ENCODE measurements around the gene POLD1. TPM values are rescaled to one million over a fixed set of nuclear protein-coding genes. Genes with fewer than 3 reads are reported as not detected.

The POLD1 gene
- total RNA-seq, 1 donor from 2014 or later: 54.4 TPM

- peaks cover 11% of the 10 kb centered on the region for H3K4me1 Mint-ChIP-seq (ENCODE audit: unreplicated experiment)
- no peaks in the 10 kb centered on the region for H3K9me3 Mint-ChIP-seq (ENCODE audit: unreplicated experiment)
- H3K4me3 Mint-ChIP-seq (ENCODE audit: unreplicated experiment): no peak overlapping the region
- peaks cover 22% of the 10 kb centered on the region for H3K36me3 Mint-ChIP-seq (ENCODE audit: low read depth, unreplicated experiment)
- peaks cover 14% of the 10 kb centered on the region for H3K27me3 Mint-ChIP-seq (ENCODE audit: unreplicated experiment)
- no peak overlapping the region for H3K27ac Mint-ChIP-seq (ENCODE audit: unreplicated experiment)
- no peak for DNase-seq (ENCODE audit: low spot score)
- no peak for TF ChIP-seq CTCF (IDR thresholded peaks at IDR 0.05; ENCODE audit: unreplicated experiment)
These were observed 32.2 kb downstream of the POLD1 start for GRCh38 chr19:50416034-50416977.

- no peak for DNase-seq (ENCODE audit: low spot score)
- no peak for TF ChIP-seq CTCF (IDR thresholded peaks at IDR 0.05; ENCODE audit: unreplicated experiment)
- H3K4me3 Mint-ChIP-seq (ENCODE audit: unreplicated experiment): no peak overlapping the region
- no peak overlapping the region for H3K27ac Mint-ChIP-seq (ENCODE audit: unreplicated experiment)
- peaks cover 16% of the 10 kb centered on the region for H3K27me3 Mint-ChIP-seq (ENCODE audit: unreplicated experiment)
- peaks cover 19% of the 10 kb centered on the region for H3K36me3 Mint-ChIP-seq (ENCODE audit: low read depth, unreplicated experiment)
- peaks cover 11% of the 10 kb centered on the region for H3K4me1 Mint-ChIP-seq (ENCODE audit: unreplicated experiment)
- H3K9me3 Mint-ChIP-seq (ENCODE audit: unreplicated experiment): no peaks in the 10 kb centered on the region
These were observed 33.2 kb downstream of the POLD1 start for GRCh38 chr19:50417111-50418081.

- H3K4me1 Mint-ChIP-seq (ENCODE audit: unreplicated experiment): peaks cover 11% of the 10 kb centered on the region
- no peak for DNase-seq (ENCODE audit: low spot score)
- H3K27ac Mint-ChIP-seq (ENCODE audit: unreplicated experiment): no peak within 1 kb of the TSS
- peaks cover 11% of the 10 kb centered on the region for H3K36me3 Mint-ChIP-seq (ENCODE audit: low read depth, unreplicated experiment)
- TF ChIP-seq CTCF (IDR thresholded peaks at IDR 0.05; ENCODE audit: unreplicated experiment): no peak
- peak within 1 kb of the TSS; percentile 78 for H3K4me3 Mint-ChIP-seq (ENCODE audit: unreplicated experiment)
- no peaks in the 10 kb centered on the region for H3K9me3 Mint-ChIP-seq (ENCODE audit: unreplicated experiment)
- H3K27me3 Mint-ChIP-seq (ENCODE audit: unreplicated experiment): peaks cover 13% of the 10 kb centered on the region
These were observed 34.3 kb downstream of the POLD1 start, which contains the start of gene SPIB for GRCh38 chr19:50418176-50419021. SPIB (plus strand) TSS chr19:50418938; CDS start chr19:50418963, 25 bp downstream.

- H3K4me1 Mint-ChIP-seq (ENCODE audit: unreplicated experiment): peaks cover 11% of the 10 kb centered on the region
- peaks cover 16% of the 10 kb centered on the region for H3K27me3 Mint-ChIP-seq (ENCODE audit: unreplicated experiment)
- H3K9me3 Mint-ChIP-seq (ENCODE audit: unreplicated experiment): no peaks in the 10 kb centered on the region
- TF ChIP-seq CTCF (IDR thresholded peaks at IDR 0.05; ENCODE audit: unreplicated experiment): no peak
- H3K27ac Mint-ChIP-seq (ENCODE audit: unreplicated experiment): no peak overlapping the region
- peaks cover 11% of the 10 kb centered on the region for H3K36me3 Mint-ChIP-seq (ENCODE audit: low read depth, unreplicated experiment)
- no peak for DNase-seq (ENCODE audit: low spot score)
- H3K4me3 Mint-ChIP-seq (ENCODE audit: unreplicated experiment): peak overlapping the region; percentile 78
These were observed 35.0 kb downstream of the POLD1 start for GRCh38 chr19:50419022-50419579.
